HG03060 (cell line): Measurements from ENCODE around the gene NT5DC4.
"Not testable (repeated sequence)": the region's sequence is repeated elsewhere in the genome, so short reads cannot be mapped to it uniquely, and the experiment has no call there.

Experiments used
- ATAC-seq: cut with Tn5 transposase; IDR thresholded peaks from one replicate; pipeline ENCODE4 v1.9.1; 2021; ENCODE audit warnings: low read depth, moderate number of reproducible peaks; ENCODE audit not compliant: unreplicated experiment

NT5DC4 gene

GRCh38 chr2:112698834-112699515, 21.8 kb upstream of the NT5DC4 start:
- ATAC-seq = no peak

GRCh38 chr2:112699984-112700667, 20.7 kb upstream of the NT5DC4 start:
- ATAC-seq = no peak

DNA sequence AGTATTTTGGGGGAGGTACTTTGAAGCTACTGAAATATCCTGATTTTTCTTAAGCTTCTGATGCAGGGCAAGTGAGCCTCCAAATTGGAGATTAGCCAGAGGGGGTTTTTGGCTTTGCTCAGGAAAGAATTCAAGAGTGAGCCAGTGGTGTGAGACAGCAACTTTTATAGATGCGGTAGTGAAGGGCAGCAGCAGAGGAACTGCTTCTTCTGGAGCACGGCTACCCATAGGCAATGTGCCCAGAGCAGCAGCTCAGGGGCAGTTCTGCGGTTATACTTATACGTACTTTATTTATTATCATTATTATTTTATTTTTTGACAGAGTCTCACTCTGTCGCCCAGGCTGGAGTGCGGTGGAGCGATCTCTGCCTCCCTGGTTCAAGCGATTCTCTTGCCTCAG, 19.8 kb upstream of the NT5DC4 start:
- no peak for ATAC-seq

DNA sequence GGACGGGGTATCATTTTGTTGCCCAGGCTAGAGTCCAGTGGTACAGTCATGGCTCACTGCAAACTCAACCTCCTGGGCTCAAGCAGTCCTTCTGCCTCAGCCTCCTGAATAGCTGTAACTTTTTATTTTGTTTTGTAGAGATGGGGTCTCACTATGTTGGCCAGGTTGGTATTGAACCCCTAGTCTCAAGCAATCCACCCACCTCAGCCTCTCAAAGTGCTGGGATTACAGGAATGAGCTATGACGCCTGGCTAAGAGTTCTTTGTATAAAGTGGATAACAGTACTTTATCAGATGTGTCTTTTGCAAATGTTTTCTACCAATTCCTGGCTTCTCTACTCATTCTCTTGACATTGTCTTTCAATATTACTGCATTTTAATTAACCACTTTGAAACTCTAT, 17.1 kb upstream of the NT5DC4 start:
- no peak for ATAC-seq

GRCh38 chr2:112705575-112705974, 15.2 kb upstream of the NT5DC4 start:
- ATAC-seq = no peak

GRCh38 chr2:112706170-112706664, 14.6 kb upstream of the NT5DC4 start:
- no peak for ATAC-seq

GRCh38 chr2:112706947-112707346, 13.9 kb upstream of the NT5DC4 start:
- ATAC-seq = not testable (repeated sequence)

DNA sequence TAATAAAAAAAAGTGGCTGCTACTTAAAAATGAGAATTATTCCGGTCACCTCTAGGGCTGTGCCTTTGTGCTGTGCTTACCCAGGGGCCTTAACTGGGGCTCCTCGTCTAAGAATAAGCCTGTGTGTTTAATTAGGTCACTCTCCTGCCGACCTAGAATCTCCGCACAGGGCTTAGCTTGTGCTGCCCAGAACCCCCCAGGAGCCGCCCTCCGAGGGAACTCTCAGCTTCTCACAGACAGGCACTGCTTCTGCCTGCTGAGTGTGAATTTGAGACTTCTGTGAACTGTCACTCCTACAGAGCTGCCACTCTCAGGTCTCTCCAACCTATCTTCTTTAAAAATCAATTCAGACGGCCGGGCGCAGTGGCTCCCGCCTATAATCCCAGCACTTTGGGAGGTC, 11.9 kb upstream of the NT5DC4 start:
- ATAC-seq = no peak

- ATAC-seq = no peak
Measured at GRCh38 chr2:112709703-112710102, 11.1 kb upstream of the NT5DC4 start.

DNA sequence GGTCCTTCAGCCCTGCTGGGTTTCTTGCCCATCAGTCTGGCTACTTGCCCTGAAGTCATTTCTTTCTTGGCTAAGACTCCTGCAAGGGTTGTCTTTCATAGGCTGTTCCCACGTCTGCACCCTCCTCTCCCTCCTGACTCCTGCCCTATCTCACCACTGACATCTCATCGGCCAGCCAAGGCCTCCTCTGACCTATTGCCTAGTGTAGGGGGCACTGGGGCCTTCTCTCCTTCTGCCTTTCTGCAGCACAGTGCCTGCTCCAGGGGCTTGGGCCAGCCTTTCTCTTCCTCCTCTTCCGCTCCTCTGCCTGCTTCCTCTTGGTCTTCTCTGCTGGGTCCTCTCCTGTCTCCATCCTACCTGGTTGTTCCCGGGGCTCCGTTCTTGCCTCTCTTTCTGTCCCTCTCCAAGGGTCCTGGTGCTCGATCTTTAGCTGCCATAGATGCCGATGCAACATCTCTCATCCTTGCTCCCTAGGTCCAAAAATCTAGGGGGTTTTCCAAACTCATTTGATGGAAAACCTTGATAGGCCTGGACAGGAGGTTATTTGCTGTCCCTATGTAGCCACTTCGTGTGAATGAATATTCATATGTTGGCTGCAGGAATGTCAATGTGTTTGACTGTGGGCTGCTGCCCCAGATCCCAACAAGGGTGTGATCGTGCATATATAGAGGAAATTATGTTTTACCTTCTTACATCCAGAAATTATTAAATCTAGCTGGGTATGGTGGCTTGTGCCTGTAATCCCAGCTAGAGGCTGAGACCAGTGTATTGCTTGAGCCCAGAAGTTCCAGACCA, 9.7 kb upstream of the NT5DC4 start:
- no peak for ATAC-seq

DNA sequence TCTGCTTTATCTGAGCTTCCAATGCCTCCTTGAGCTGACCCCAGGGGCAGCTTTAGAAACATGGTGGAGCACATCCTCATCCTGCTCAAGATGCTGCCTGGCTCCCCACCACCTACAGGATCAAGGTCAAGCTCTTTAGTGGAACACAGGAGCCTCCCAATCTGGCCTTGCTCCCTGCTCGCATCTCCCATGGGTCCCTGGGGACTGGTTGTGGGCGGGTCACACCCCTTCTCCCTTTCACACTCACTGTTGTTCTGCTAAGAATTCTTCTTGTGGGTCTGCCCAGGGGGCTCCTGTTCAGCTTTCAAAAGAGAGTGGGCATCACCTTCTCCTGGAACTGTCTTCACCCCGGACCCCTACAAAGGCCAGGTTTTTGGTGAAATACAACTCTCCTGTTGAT, 8.4 kb upstream of the NT5DC4 start:
- ATAC-seq = no peak

DNA sequence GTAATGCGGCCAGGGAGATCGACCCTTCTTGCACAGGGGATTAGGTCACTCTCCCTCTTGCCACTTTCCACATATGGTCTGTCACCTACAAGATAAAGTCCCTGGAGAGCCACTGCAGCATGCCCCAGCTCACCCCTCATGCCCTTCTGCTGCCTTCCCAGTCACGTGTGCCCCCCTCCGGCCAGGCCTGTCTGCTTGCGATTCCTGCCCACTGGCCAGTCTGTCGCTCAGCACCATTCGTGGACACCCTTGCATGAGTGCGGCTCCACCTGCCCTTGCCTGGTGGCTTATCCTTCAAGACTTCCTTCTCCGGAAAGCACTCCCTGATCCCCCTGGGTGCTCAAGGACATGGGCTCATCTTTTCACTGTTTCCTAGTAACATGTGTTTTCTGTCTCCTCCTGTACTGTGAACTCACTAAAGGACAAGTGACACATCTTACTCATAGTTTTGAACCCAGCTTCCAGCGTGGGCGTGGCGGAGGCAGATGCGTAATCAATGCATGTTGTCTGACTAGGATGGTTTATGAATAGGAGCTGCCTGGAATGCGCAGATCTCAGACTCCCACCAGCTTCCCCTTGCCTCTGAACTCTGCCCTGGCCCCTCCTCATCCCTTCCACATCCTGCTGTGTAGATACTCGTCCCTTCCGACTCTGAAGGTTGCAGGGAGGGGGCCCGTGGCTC, 7.8 kb upstream of the NT5DC4 start:
- ATAC-seq = no peak

GRCh38 chr2:112713585-112713925, 7.3 kb upstream of the NT5DC4 start:
- ATAC-seq = no peak

- no peak for ATAC-seq
Measured at GRCh38 chr2:112713926-112714325, 6.9 kb upstream of the NT5DC4 start.

- no peak for ATAC-seq
Measured at GRCh38 chr2:112714331-112714730, 6.5 kb upstream of the NT5DC4 start.

DNA sequence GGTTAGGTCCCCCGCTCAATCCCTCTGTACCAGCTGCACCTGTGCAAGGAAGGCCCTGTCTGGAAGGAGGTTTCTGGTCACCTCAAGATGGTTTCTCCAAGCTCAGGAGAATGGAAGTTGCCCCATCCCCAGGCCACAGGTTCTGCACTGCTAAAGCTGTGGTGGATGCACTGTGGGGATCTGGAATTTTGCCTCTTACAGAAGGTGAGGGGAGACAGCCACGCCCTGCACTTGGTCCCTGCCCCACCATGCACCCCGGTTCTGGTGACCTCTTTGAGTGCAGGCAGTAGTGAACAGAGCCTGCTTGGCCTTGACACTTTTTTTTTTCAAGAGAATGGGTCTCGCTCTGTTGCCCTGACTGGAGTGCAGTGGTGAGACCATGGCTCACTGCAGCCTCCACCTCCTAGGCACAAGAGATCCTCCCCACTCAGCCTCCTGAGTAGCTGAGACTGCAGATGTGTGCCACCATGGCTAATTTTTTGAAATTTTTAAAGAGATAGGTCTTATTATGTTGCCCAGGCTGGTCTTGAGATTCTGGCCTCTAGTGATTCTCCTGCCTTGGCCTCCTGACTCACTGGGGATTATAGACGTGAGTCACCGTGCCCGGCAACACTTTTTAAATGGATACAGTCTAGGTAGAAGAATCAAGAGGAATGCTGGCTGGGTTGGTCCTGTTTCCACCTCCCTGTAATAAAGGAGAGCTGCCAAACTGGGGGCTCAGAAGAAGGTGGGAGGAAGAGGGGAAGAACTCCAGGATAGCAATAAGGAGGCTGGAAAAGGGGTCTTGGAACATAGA, 5.8 kb upstream of the NT5DC4 start:
- ATAC-seq = no peak

DNA sequence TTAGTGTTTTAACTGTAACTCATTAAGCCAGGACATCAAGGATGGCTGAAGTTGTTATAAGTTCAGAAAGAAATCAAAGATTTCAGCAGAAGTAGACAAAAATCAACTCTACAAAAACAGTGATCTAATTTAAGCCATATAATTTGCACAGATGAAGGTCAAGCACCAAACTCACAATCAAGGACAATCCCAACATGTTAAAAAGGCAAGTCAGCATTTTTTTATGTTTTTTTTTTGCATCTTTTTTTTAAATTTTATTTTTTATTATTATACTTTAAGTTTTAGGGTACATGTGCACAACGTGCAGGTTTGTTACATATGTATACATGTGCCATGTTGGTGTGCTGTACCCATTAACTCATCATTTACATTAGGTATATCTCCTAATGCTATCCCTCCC, 4.7 kb upstream of the NT5DC4 start:
- ATAC-seq = not testable (repeated sequence)

DNA sequence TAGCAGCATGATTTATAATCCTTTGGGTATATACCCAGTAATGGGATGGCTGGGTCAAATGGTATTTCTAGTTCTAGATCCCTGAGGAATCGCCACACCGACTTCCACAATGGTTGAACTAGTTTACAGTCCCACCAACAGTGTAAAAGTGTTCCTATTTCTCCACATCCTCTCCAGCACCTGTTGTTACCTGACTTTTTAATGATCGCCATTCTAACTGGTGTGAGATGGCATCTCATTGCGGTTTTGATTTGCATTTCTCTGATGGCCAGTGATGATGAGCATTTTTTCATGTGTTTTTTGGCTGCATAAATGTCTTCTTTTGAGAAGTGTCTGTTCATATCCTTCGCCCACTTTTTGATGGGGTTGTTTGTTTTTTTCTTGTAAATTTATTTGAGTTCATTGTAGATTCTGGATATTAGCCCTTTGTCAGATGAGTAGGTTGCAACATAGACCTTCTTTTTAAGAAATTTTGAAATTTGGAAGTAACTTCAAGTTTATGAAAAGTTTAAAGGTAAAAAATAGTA, 3.9 kb upstream of the NT5DC4 start:
- not testable (repeated sequence) for ATAC-seq

DNA sequence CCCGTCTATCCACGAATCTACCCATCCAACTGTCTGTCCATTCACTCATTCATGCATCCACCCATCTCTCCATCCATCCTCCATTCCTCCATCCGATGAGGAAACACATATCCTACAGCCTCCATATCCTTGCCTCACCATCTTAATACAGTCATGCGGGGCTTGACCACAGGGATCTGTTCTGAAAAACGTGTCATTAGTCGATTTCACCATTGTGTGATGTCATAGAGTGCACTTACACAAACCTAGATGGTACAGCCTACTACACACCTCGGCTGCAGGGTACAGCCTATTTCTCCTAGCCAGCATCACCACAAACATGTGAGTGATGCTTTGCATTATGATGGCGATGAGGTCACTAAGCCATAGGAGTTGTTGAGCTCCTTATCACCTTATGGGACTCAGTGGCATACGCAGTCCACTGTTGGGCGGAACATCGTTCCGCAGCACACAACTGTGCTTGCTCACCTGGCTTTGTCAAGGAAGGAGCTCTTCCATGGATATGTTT, 1.9 kb upstream of the NT5DC4 start:
- no peak for ATAC-seq
